Endothelial cell (in vitro differentiated cells): ENCODE measurements around the gene ULBP1. TPM values are rescaled to one million over a fixed set of nuclear protein-coding genes. Genes with fewer than 3 reads are reported as not detected.

ENCODE experiments used
- DNase-seq: peaks from one replicate; pipeline ENCODE4 v3.0.0; 2021; ENCODE audit warnings: low spot score
- H3K27ac Mint-ChIP-seq: one replicate; pipeline ENCODE4 v1.8.0; 2021; ENCODE audit warnings: mixed read lengths, inconsistent platforms; ENCODE audit not compliant: unreplicated experiment
- H3K27me3 Mint-ChIP-seq: one replicate; pipeline ENCODE4 v1.8.0; 2021; ENCODE audit warnings: mild to moderate bottlenecking, moderate library complexity, mixed read lengths, inconsistent platforms; ENCODE audit not compliant: unreplicated experiment
- H3K36me3 Mint-ChIP-seq: one replicate; pipeline ENCODE4 v1.8.0; 2021; ENCODE audit warnings: mild to moderate bottlenecking, low read depth, mixed read lengths, inconsistent platforms; ENCODE audit not compliant: unreplicated experiment
- H3K4me1 Mint-ChIP-seq: one replicate; pipeline ENCODE4 v1.8.0; 2021; ENCODE audit warnings: mild to moderate bottlenecking, mixed read lengths, inconsistent platforms; ENCODE audit not compliant: unreplicated experiment
- H3K4me3 Mint-ChIP-seq: one replicate; pipeline ENCODE4 v1.8.0; 2021; ENCODE audit warnings: mild to moderate bottlenecking, mixed read lengths, inconsistent platforms; ENCODE audit not compliant: unreplicated experiment
- H3K9me3 Mint-ChIP-seq: one replicate; pipeline ENCODE4 v1.8.0; 2021; ENCODE audit warnings: mixed read lengths, inconsistent platforms; ENCODE audit not compliant: unreplicated experiment
- total RNA-seq: library from RNA; stranded (reverse); fragmentation: NEBNext Ultra II Directional; extraction: Animal tissue kit (Norgen Biotek cat#: 25700); gene quantifications from one replicate; pipeline ENCODE4 v1.2.1, GENCODE V29; 2021; ENCODE audit not compliant: unreplicated experiment
- TF ChIP-seq, protein P1 (sequence below): fragments of 200-600 bp; sonication (generic); IDR thresholded peaks from one replicate; pipeline ENCODE4 v1.5.0; 2021; ENCODE audit warnings: antibody characterized with exemption; ENCODE audit not compliant: unreplicated experiment

Gene ULBP1
- total RNA-seq, 1 donor from 2014 or later = 24.8 TPM

GRCh38 chr6:149929422-149929821 lies 34.3 kb upstream of the ULBP1 start:
- Mint-ChIP-seq H3K27me3 (peaks cover 4% of the 10 kb centered on the region), H3K9me3 (no peaks in the 10 kb centered on the region), H3K4me3 (no peak overlapping the region), H3K36me3 (no peaks in the 10 kb centered on the region), H3K4me1 (peaks cover 7% of the 10 kb centered on the region), H3K27ac (no peak overlapping the region)
- DNase-seq = peak; percentile 65
- TF ChIP-seq, protein P1, sequence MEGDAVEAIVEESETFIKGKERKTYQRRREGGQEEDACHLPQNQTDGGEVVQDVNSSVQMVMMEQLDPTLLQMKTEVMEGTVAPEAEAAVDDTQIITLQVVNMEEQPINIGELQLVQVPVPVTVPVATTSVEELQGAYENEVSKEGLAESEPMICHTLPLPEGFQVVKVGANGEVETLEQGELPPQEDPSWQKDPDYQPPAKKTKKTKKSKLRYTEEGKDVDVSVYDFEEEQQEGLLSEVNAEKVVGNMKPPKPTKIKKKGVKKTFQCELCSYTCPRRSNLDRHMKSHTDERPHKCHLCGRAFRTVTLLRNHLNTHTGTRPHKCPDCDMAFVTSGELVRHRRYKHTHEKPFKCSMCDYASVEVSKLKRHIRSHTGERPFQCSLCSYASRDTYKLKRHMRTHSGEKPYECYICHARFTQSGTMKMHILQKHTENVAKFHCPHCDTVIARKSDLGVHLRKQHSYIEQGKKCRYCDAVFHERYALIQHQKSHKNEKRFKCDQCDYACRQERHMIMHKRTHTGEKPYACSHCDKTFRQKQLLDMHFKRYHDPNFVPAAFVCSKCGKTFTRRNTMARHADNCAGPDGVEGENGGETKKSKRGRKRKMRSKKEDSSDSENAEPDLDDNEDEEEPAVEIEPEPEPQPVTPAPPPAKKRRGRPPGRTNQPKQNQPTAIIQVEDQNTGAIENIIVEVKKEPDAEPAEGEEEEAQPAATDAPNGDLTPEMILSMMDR = peak; percentile 71

DNA sequence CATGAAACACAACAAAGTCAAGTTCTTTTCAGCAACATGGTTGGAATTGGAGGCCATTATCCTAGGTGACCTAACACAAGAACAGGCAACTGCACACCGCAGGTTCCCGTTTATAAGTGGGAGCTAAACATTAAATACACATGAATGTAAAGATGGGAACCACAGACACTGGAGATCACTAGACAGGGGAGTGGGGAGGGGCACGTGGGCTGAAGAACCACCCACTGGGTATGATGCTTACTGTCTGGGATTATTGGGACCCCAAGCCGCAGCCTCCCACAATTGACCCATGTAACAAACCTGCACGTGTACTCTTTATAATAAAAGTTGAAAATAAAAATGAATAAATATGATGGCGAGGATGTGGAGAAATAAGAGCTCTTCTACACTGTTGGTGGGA lies 32.2 kb upstream of the ULBP1 start:
- Mint-ChIP-seq H3K36me3 (no peaks in the 10 kb centered on the region), H3K4me1 (peaks cover 2% of the 10 kb centered on the region), H3K9me3 (no peaks in the 10 kb centered on the region), H3K4me3 (no peak overlapping the region), H3K27me3 (peaks cover 12% of the 10 kb centered on the region), H3K27ac (no peak overlapping the region)
- TF ChIP-seq, protein P1 = no peak
- DNase-seq = no peak

- peaks cover 2% of the 10 kb centered on the region for H3K4me1 Mint-ChIP-seq
- H3K36me3 Mint-ChIP-seq = no peaks in the 10 kb centered on the region
- TF ChIP-seq, protein P1 = no peak
- no peak overlapping the region for H3K27ac Mint-ChIP-seq
- H3K9me3 Mint-ChIP-seq = no peaks in the 10 kb centered on the region
- H3K4me3 Mint-ChIP-seq = no peak overlapping the region
- peaks cover 19% of the 10 kb centered on the region for H3K27me3 Mint-ChIP-seq
- DNase-seq = no peak
These were observed 30.7 kb upstream of the ULBP1 start for GRCh38 chr6:149933036-149933435.

DNA sequence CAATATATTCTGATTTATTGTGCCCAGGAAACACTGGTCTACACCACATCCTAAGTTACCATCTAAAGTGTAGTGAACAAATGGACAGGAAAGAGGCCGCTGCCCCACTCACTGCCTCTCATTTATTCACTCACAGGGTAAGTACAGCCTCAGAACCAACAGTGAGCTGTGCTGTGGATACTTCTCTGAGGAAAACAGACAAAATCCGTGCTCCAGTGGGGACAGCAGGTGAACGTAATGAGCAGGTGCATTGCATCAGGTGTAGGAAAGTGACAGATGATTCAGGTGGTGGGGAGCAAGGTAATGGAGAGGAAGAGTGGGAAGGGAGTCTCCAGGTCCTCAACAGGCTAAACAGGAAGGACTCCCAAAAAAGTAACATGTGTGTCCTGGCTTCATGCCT lies 30.3 kb upstream of the ULBP1 start:
- no peaks in the 10 kb centered on the region for H3K36me3 Mint-ChIP-seq
- no peaks in the 10 kb centered on the region for H3K9me3 Mint-ChIP-seq
- TF ChIP-seq, protein P1 = no peak
- H3K4me3 Mint-ChIP-seq = no peak overlapping the region
- no peak for DNase-seq
- H3K4me1 Mint-ChIP-seq = peaks cover 2% of the 10 kb centered on the region
- no peak overlapping the region for H3K27ac Mint-ChIP-seq
- H3K27me3 Mint-ChIP-seq = peaks cover 19% of the 10 kb centered on the region

DNA sequence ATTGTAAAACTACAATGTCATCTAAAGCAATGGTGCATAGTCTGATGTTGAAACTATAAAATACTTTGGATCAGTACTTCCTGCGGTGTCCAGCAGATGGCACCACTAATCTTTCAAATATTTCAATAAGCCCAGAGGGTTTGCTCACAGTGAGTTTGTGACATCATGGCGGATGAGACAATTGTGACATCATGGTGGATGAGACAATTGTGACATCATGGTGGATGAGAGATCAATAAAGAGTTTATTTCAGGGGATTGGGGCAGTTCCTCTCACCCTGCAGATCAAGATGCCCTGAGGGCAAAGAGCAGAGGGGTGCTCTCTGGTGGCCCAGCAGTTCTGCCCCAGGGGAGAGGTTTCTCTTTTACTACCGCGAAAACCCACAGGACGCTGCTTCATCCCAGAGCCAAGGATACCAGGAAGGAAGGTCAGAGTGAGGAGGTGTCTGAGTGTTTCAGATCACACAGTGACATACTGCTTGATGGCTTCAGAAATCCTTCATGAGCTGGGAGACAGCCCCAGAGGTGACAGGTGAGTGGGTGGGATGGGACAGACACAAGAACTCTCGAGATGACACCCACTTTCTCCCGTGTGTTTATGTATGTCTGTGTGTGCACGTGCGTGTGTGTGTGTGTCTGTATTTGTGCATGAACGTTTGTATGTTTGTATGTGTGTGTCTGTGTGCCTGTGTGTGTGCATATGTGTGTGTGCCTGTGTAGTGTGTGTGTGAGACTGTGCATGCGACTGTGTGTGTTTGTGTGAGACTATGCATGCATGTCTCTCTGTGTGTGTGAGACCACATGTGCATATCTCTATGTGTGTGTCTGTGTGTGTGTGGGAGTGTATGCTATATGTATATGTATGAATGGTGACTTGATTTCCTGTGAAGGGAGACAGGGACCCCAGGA lies 29.2 kb upstream of the ULBP1 start:
- peaks cover 25% of the 10 kb centered on the region for H3K27me3 Mint-ChIP-seq
- peak; percentile 61 for DNase-seq
- H3K36me3 Mint-ChIP-seq = no peaks in the 10 kb centered on the region
- TF ChIP-seq, protein P1 = peak; percentile 93
- H3K27ac Mint-ChIP-seq = no peak overlapping the region
- H3K9me3 Mint-ChIP-seq = no peaks in the 10 kb centered on the region
- H3K4me3 Mint-ChIP-seq = no peak overlapping the region
- H3K4me1 Mint-ChIP-seq = peaks cover 9% of the 10 kb centered on the region
